Muscle layer of colon (tissue), 2 donors: Measurements from ENCODE around the gene NEGR1.

Experiments used
- H3K27ac ChIP-seq: one replicate; pipeline ENCODE4 v1.7.0; 2013; ENCODE audit warnings: low read depth, mild to moderate bottlenecking, low read length, moderate library complexity
- H3K27me3 ChIP-seq, 2 donors: one replicate each; pipeline ENCODE4 v1.7.0; 2013; ENCODE audit warnings: low read length in 2 of 2, mild to moderate bottlenecking in 2 of 2; ENCODE audit not compliant: insufficient read depth in 2 of 2, control insufficient read depth in 1 of 2
- H3K36me3 ChIP-seq: one replicate; pipeline ENCODE4 v1.7.0; 2013; ENCODE audit warnings: mild to moderate bottlenecking, low read length; ENCODE audit not compliant: insufficient read depth
- H3K4me1 ChIP-seq: one replicate; pipeline ENCODE4 v1.7.0; 2013; ENCODE audit warnings: mild to moderate bottlenecking, low read length; ENCODE audit not compliant: insufficient read depth
- H3K4me3 ChIP-seq, 2 donors: one replicate each; pipeline ENCODE4 v1.7.0; 2013; ENCODE audit warnings: low read length in 2 of 2, low read depth in 1 of 2, mild to moderate bottlenecking in 1 of 2, moderate library complexity in 1 of 2
- H3K9ac ChIP-seq: one replicate; pipeline ENCODE4 v1.7.0; 2013; ENCODE audit warnings: low read length
- H3K9me3 ChIP-seq: one replicate; pipeline ENCODE4 v1.7.0; 2013; ENCODE audit warnings: mild to moderate bottlenecking, low read length
- donor health status: abdominal sarcoma.
- donor health status: Adenocarcinoma of cecum.

Gene NEGR1

DNA sequence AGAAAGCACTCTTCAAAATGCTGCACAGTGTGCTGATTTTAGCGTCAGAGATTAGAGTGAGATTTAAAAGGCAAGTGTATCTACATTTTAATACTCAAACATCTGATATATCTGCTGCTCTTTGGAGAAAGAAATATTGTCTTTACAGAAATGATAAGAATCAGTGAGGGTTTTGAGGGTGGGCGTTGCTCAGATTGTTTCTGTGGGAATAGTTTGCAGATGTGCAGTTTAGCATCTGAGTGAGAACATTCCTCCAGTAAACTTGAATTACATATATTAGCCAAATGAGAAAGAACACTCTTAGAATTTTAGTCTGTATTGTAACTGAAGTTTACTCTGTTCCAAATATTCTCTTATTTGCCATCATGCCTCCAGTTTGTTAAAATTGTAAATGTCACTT is 549.2 kb downstream of the NEGR1 start:
- H3K4me1 ChIP-seq: no peaks in the 10 kb centered on the region
- H3K9ac ChIP-seq: no peak overlapping the region
- no peaks in the 10 kb centered on the region for H3K9me3 ChIP-seq
- no peaks in the 10 kb centered on the region for H3K36me3 ChIP-seq
- H3K4me3 ChIP-seq: no peak overlapping the region
- H3K27me3 ChIP-seq: no peaks in the 10 kb centered on the region
- H3K27ac ChIP-seq: no peak overlapping the region

DNA sequence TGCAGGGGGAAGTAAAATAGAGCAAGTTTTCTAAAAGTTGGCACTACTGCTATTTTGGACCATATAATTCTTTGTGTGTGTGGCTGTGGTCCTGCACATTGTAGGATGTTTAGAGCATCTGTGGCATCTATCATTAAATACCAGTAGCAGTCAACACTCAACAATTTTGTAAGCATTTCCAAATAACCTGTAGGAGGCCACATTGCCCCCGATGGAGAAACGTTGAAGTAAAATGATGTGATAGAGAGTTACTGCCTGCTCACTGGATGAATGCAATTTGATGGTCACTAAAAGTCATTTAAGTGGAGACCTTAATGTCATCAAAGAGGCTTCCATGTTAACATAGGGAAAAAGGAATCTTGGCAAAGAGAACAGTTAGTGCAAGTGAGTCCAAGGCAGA is 560.8 kb downstream of the NEGR1 start:
- H3K9me3 ChIP-seq: no peaks in the 10 kb centered on the region
- H3K4me1 ChIP-seq: no peaks in the 10 kb centered on the region
- no peaks in the 10 kb centered on the region for H3K27me3 ChIP-seq
- no peak overlapping the region for H3K27ac ChIP-seq
- no peaks in the 10 kb centered on the region for H3K36me3 ChIP-seq
- H3K9ac ChIP-seq: no peak overlapping the region
- no peak overlapping the region for H3K4me3 ChIP-seq

DNA sequence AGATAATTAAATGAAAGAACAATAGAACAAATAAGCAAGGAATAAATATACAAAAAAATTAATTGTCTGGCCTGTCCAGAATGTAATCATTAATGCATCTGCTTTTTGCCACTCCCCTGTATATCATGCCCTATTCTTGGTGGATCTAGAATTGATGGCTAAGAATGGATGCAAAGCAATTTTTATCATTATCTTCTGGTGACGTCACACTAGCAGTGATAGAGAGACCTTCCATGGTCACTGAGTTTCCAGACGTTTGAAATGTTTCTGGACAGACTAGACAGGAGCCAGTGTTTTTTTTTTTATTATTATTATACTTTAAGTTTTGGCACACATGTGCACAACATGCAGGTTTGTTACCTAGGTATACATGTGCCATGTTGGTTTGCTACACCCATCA is 563.0 kb downstream of the NEGR1 start:
- H3K4me1 ChIP-seq: no peaks in the 10 kb centered on the region
- H3K36me3 ChIP-seq: no peaks in the 10 kb centered on the region
- H3K9me3 ChIP-seq: peaks cover 6% of the 10 kb centered on the region
- no peak overlapping the region for H3K4me3 ChIP-seq
- H3K27ac ChIP-seq: no peak overlapping the region
- H3K27me3 ChIP-seq: no peaks in the 10 kb centered on the region
- no peak overlapping the region for H3K9ac ChIP-seq

DNA sequence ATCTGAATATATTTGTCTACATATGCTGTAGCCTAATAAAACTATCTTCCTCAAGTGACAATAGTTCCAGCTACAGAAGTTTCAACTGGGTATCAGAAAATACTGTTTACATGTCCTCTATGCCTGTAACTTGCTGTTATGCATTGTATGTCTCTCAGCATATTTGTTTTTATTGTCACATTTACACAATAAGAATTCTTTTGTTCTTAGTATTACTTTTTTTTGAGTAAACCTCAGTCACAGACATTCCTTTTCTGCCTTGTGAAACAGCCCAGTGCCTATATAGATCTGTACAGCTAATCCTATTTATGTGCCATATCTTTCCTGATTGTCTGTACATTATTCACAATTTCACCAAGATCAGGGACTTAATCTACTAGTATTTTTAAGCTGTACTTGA is 565.2 kb downstream of the NEGR1 start:
- Histone ChIP-seq H3K27ac (no peak overlapping the region), H3K9ac (no peak overlapping the region), H3K4me3 (no peak overlapping the region), H3K36me3 (no peaks in the 10 kb centered on the region), H3K27me3 (no peaks in the 10 kb centered on the region), H3K9me3 (peaks cover 9% of the 10 kb centered on the region), H3K4me1 (no peaks in the 10 kb centered on the region)

DNA sequence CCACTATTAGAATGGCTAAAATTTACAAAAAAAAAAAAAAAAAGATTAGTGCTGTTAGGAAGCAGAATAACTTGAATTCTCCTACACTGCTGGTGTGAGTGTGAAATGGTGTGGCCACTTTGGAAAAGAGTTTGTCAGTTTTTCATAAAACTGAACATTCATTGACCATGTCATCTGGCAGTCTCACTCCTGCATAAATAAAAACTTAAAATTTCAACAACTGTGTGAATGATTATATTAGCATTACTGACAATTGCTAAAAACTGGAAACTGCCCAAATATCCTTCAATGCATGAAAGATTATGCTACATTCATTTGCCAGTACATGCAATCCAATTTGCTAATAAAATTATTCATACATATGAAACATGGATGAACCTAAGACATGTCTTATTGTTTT is 570.9 kb downstream of the NEGR1 start:
- Histone ChIP-seq H3K4me1 (no peaks in the 10 kb centered on the region), H3K27me3 (no peaks in the 10 kb centered on the region), H3K27ac (no peak overlapping the region), H3K9me3 (peaks cover 9% of the 10 kb centered on the region), H3K9ac (no peak overlapping the region), H3K4me3 (no peak overlapping the region), H3K36me3 (no peaks in the 10 kb centered on the region)

DNA sequence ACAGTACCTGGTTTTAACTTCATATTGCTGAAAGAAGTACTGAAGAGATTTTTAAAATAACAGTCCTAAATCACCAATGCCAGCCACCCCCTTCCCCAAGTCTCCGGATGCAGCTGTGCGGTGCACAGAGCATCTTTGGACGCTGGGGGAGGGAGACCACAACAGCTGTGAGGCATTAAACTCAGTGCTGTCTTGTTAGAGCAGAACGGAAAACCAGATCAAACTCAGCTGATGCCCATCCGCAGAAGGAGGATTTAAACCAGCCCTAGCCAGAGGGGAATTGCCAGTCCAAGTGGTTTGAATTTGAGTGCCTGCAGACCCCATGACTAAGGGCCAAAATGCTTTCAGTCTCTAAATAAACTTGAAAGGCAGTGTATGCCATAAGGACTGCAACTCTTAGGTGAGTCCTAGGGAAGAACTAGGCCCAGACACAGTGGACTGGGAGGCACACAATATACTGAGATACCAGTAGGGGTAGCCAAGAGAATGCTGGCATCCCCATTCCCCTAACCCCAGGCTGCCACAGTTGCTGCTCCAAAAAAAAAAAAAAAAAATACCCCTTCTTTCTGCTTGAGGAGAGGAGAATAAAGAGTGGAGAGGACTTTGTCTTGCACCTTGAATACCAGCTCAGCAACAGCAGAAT is 576.2 kb downstream of the NEGR1 start:
- Histone ChIP-seq H3K27me3 (no peaks in the 10 kb centered on the region), H3K9me3 (no peaks in the 10 kb centered on the region), H3K4me3 (no peak overlapping the region), H3K4me1 (peaks cover 4% of the 10 kb centered on the region), H3K9ac (no peak overlapping the region), H3K36me3 (no peaks in the 10 kb centered on the region), H3K27ac (no peak overlapping the region)

DNA sequence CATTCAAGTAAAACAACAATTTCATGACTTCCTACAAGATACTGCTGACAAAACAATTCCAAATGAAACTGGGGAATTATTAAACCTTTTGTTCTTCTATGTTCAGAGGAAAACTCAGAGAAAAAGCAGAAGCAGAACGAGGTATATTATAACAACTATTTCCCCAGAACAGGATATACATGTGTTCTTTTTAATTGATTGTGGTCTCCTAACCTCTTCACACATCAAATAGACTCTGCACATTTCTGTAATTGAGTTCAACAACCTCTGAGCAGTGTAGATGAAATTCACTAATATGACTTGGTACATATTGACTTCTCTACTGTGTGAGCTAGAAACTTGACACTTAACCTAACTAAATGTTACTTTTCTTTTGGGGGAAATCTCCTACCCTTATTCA is 584.2 kb downstream of the NEGR1 start:
- H3K27ac ChIP-seq: no peak overlapping the region
- H3K27me3 ChIP-seq: no peaks in the 10 kb centered on the region
- no peak overlapping the region for H3K4me3 ChIP-seq
- no peak overlapping the region for H3K9ac ChIP-seq
- no peaks in the 10 kb centered on the region for H3K4me1 ChIP-seq
- H3K36me3 ChIP-seq: no peaks in the 10 kb centered on the region
- H3K9me3 ChIP-seq: no peaks in the 10 kb centered on the region

DNA sequence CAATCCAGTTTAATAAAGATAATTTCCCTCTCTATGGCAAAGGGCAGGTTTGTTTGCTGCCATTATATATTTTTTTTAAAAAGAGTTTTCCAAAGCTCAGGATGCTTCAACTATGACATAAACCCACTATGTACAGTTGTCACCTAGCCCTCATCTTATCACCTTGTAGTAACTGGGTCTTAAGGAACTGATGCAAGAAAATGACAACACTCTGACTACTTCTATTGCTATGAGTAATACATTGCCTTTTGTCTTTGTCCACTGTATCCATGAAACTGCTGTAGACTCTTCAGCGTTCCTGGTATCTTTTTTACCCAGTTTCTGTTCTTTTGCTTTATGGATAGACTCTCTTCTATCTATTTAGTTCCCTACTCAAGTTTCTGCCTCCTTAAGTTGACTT is 586.5 kb downstream of the NEGR1 start:
- H3K9me3 ChIP-seq: no peaks in the 10 kb centered on the region
- no peaks in the 10 kb centered on the region for H3K4me1 ChIP-seq
- H3K27me3 ChIP-seq: no peaks in the 10 kb centered on the region
- H3K36me3 ChIP-seq: no peaks in the 10 kb centered on the region
- H3K27ac ChIP-seq: no peak overlapping the region
- no peak overlapping the region for H3K4me3 ChIP-seq
- H3K9ac ChIP-seq: no peak overlapping the region

DNA sequence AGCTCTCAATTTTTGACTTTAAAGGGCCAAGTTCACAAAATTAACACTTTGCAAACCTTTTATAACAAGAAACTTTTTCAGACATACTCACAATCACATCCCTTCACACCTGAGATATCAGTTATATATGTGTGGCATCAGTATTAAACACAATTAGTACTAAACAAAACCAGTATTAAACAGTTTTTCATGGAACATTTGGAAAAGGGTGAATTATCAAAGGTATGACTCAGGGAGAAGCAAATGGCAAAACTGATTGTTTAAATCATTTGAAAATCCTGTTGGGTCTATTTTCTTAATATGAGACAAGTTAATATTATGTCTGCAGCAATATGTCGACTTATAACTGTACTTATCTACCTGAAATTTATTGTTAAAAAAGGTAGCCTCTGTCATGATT is 587.3 kb downstream of the NEGR1 start:
- Histone ChIP-seq H3K4me1 (no peaks in the 10 kb centered on the region), H3K4me3 (no peak overlapping the region), H3K9ac (no peak overlapping the region), H3K27me3 (no peaks in the 10 kb centered on the region), H3K9me3 (no peaks in the 10 kb centered on the region), H3K27ac (no peak overlapping the region), H3K36me3 (no peaks in the 10 kb centered on the region)

DNA sequence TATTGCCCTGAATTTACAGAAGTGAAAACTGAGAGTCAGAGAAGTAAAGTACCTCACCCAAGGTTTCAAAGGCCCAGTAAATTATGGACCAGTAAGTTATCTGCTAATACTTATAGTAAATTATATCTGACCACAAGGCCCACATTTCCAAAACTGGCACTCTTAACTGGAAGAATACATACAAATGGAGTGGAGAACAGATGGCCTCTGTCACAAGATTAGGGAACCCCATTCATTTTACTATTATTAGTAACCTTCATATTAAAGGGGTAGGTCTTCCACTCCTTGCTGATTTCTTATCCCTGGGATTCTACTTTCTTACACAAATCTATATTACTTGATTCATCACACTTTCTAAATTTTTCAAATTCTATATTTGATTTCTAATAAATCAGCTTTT is 588.8 kb downstream of the NEGR1 start:
- no peaks in the 10 kb centered on the region for H3K36me3 ChIP-seq
- H3K27me3 ChIP-seq: no peaks in the 10 kb centered on the region
- H3K4me1 ChIP-seq: no peaks in the 10 kb centered on the region
- H3K9ac ChIP-seq: no peak overlapping the region
- no peak overlapping the region for H3K27ac ChIP-seq
- H3K4me3 ChIP-seq: no peak overlapping the region
- no peaks in the 10 kb centered on the region for H3K9me3 ChIP-seq

DNA sequence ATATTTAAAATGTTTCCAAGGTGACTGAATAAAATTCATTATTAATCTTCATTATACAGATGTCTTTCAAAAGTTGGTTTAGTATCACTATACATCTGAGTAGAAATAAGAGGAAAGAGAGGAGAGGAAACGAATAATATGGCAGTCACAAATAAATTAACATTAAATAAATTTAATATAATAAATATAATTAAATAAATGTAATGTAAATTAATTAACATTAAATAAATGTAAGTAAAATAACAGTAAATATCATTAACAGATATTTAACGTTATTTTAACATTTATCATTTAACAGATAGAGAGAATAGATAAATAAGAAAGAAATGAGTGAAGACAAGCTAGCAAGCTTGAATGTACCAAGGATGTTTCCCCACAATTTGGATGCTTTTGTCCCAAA is 592.7 kb downstream of the NEGR1 start:
- Histone ChIP-seq H3K4me3 (no peak overlapping the region), H3K9me3 (no peaks in the 10 kb centered on the region), H3K36me3 (no peaks in the 10 kb centered on the region), H3K27ac (no peak overlapping the region), H3K9ac (no peak overlapping the region), H3K27me3 (no peaks in the 10 kb centered on the region), H3K4me1 (peaks cover 9% of the 10 kb centered on the region)

DNA sequence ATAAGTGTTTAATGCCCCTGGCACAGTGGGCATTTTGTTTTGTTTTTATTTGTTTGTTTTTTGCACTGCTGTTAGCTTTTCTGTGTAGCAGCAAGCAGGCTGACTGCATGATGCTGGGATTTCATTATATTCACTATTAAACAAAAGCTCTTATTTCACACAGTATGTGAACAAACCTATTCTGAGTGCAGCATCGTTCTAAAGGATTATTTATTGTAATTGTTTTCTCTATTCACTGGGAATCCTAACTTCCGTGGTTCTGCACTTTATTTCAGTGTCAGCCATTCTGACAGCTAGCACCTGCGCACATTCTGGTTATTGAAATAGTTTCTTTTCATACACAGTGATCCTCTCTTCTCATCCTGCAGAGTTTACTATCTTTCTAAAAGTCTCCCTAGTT is 595.0 kb downstream of the NEGR1 start:
- Histone ChIP-seq H3K9me3 (no peaks in the 10 kb centered on the region), H3K9ac (no peak overlapping the region), H3K4me3 (no peak overlapping the region)

More for the DNA sequence above, 595.0 kb downstream of the NEGR1 start:
- Histone ChIP-seq H3K27ac (no peak overlapping the region), H3K36me3 (no peaks in the 10 kb centered on the region), H3K4me1 (peaks cover 9% of the 10 kb centered on the region), H3K27me3 (no peaks in the 10 kb centered on the region)
